Measurements from ENCODE around the gene GORASP2. TPM values are rescaled to one million over a fixed set of nuclear protein-coding genes. Genes with fewer than 3 reads are reported as not detected.

The GORASP2 gene
- total RNA-seq, 1 donor from 2014 or later = 77.7 TPM

DNA sequence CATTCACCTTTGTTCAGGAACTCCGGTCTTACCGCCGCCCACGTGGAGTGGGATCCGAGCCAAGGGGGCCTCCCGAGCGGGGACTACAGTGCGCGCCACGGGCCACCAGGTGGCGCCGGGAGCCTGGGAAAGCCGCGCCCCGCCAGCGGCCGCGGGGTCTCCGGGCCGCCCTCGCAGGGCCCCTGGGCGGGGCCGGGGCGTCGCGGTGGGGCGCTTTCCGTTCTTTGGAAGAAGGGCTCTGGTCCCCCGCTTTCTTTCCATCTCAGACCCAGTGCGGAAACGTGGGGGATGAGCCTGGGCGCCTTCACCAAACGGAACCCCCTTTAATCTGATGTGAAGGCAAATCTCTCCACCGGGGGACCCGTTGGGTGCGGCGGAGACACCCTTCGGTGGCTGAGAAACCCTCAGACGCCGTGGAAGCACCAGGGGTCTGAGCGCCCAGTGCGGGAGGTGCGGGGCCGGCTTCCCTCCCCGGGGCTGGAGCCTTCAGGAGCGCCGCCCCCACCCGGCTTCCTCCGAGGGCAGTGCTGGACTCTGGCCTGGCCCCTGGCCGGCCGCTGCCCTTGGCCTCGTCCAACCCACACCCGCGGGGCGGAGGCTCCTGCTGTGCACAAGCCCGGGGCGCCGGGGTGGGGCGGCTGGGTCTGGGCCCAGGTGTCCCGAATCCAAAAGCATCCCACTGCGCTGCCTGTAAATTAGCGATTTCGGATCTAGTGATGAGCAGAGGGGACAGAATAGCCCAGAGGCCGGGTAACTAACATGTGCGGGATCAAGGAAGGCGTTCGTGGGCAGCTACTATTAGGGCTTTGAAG lies 44.6 kb downstream of the GORASP2 start:
- no peaks in the 10 kb centered on the region for H3K9me3 Mint-ChIP-seq

DNA sequence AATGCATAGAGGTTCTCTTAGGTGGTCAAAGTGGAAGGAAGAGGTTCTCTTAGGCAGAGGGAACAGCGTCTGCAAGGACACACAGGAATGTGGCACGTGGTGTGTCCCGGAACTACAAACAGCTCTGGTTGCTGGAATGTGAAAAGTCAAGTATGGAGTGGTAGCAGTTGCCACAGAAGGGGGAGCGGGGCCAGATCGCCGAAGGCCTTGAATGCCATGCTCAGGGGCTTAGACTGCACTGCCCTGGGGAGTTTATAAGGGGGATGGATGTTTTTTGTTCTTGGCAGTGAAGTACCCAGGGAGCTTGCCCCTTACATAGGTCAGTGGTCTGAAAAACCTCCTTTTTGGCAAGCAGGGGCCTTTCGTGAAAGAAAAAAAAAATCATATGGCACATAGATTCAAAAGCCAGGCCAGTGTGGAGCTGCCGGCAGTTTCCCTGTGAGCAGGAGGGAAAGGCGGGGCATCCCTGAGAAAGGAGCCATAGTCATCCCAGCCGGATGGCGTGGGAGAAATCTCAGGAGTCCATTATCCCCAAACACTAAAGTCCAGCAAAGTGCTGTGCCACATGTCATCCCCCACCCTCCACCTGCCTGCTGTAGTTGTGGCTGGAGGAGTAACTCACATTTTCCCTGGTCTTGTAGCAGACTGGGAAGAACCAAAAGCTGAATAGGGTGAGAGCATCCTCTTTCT lies 45.4 kb downstream of the GORASP2 start:
- no peaks in the 10 kb centered on the region for H3K9me3 Mint-ChIP-seq
- peaks cover 8% of the 10 kb centered on the region for H3K4me1 Mint-ChIP-seq (ENCODE audit: unreplicated experiment)
- peaks cover 7% of the 10 kb centered on the region for H3K27me3 Mint-ChIP-seq
- no peaks in the 10 kb centered on the region for H3K36me3 Mint-ChIP-seq
- DNase-seq (ENCODE audit: extremely low spot score, unreplicated experiment) = no peak
- peak overlapping the region; percentile 84 for H3K4me3 Mint-ChIP-seq
- TF ChIP-seq, protein P1, sequence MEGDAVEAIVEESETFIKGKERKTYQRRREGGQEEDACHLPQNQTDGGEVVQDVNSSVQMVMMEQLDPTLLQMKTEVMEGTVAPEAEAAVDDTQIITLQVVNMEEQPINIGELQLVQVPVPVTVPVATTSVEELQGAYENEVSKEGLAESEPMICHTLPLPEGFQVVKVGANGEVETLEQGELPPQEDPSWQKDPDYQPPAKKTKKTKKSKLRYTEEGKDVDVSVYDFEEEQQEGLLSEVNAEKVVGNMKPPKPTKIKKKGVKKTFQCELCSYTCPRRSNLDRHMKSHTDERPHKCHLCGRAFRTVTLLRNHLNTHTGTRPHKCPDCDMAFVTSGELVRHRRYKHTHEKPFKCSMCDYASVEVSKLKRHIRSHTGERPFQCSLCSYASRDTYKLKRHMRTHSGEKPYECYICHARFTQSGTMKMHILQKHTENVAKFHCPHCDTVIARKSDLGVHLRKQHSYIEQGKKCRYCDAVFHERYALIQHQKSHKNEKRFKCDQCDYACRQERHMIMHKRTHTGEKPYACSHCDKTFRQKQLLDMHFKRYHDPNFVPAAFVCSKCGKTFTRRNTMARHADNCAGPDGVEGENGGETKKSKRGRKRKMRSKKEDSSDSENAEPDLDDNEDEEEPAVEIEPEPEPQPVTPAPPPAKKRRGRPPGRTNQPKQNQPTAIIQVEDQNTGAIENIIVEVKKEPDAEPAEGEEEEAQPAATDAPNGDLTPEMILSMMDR (conservative IDR thresholded peaks at IDR 0.05) = no peak
- H3K27ac Mint-ChIP-seq = peak overlapping the region; percentile 80

More for the DNA sequence above, 44.6 kb downstream of the GORASP2 start:
- Mint-ChIP-seq H3K36me3 (no peaks in the 10 kb centered on the region), H3K27ac (peak overlapping the region; percentile 80), H3K4me1 (ENCODE audit: unreplicated experiment) (peaks cover 8% of the 10 kb centered on the region), H3K4me3 (peak overlapping the region; percentile 84), H3K27me3 (peaks cover 4% of the 10 kb centered on the region)
- TF ChIP-seq, protein P1 (conservative IDR thresholded peaks at IDR 0.05) = peak; percentile 99
- DNase-seq (ENCODE audit: extremely low spot score, unreplicated experiment) = peak; percentile 93

DNA sequence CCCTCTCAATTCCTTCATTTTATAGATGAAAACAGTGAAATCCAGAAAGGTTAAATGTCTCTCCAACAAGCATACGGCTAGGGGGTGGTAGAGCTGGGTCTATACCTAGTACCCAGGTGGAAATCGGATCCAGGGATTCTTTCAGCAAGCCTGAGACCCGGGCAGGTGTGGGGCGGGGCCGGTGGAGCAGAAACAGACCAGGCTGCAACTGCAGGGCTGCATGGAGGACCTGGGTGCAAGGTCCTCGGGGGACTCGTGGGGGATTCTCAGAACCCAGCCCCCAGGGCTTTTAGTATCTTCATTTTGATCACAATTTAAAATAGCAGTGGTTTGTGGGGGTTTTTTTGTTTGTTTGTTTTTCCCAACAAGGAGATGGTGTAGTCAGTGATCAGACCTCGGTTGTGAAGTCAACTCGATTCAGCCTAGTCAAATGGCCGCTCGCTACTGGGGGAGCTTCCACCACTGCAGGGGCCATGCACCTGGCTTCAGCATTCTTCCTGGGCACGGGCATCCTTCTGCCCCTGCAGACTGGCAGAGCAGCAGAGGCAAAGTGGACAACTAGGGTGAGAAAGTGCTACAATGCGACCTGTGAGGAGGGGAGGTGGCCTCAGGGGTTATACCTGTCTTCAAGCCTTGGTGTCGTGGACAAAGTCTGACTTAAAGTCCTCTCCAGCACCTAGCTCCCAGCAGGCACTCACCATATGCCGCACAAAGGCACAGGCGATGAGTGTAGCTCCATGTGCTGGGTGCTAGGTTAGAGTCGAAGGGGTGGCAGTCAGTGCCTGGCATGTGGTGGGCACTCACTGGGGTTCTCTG lies 46.3 kb downstream of the GORASP2 start:
- Mint-ChIP-seq H3K4me3 (no peak overlapping the region), H3K27ac (no peak overlapping the region), H3K4me1 (ENCODE audit: unreplicated experiment) (peaks cover 4% of the 10 kb centered on the region), H3K36me3 (no peaks in the 10 kb centered on the region), H3K9me3 (no peaks in the 10 kb centered on the region), H3K27me3 (peaks cover 11% of the 10 kb centered on the region)
- no peak for DNase-seq (ENCODE audit: extremely low spot score, unreplicated experiment)
- TF ChIP-seq, protein P1 (conservative IDR thresholded peaks at IDR 0.05) = no peak

DNA sequence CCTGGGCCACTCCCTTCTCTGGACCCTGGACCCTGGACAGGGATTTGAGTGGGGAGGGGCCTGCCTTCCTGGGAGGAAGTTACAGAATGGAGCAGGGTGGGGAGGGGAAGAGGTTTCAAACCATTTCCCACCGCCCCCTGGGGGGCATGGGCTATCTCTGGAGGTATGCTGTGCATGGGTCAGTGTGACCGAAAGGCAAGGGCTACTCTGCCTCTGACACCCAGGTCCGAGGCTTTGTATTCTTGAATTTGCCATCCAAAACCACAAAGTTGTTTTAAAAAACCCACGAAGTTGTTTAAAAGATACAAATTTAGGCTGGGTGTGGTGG lies 46.9 kb downstream of the GORASP2 start:
- H3K4me3 Mint-ChIP-seq = no peak overlapping the region
- H3K36me3 Mint-ChIP-seq = no peaks in the 10 kb centered on the region
- no peaks in the 10 kb centered on the region for H3K9me3 Mint-ChIP-seq
- no peak for DNase-seq (ENCODE audit: extremely low spot score, unreplicated experiment)
- H3K27ac Mint-ChIP-seq = no peak overlapping the region
- H3K4me1 Mint-ChIP-seq (ENCODE audit: unreplicated experiment) = peaks cover 4% of the 10 kb centered on the region
- peaks cover 12% of the 10 kb centered on the region for H3K27me3 Mint-ChIP-seq
- TF ChIP-seq, protein P1 (conservative IDR thresholded peaks at IDR 0.05) = no peak

DNA sequence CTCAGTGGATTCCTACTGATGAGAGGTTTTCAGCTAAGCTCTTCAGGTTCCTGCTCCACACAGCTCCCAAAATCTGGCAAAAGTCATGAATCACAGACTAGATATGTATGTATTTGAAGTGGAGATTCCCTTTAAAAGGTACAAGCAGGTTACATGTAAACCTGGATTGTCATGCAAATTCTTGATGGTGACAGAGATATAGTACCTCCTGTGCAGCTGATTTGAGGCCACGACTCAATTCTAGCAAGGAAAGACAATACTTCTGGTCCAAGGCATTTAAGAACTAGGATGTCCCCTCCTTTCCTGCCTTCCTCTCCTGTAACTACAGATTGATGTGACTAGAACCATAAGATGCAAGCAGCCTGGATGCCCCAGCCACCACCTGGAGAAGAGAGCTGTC lies 55.0 kb downstream of the GORASP2 start:
- Mint-ChIP-seq H3K4me3 (no peak overlapping the region), H3K4me1 (ENCODE audit: unreplicated experiment) (no peaks in the 10 kb centered on the region), H3K36me3 (peaks cover 4% of the 10 kb centered on the region), H3K27me3 (peaks cover 17% of the 10 kb centered on the region), H3K9me3 (no peaks in the 10 kb centered on the region), H3K27ac (no peak overlapping the region)
- DNase-seq (ENCODE audit: extremely low spot score, unreplicated experiment) = no peak
- TF ChIP-seq, protein P1 (conservative IDR thresholded peaks at IDR 0.05) = no peak

Data from type B pancreatic cell (in vitro differentiated cells).